ENCODE measurements around the gene AGGF1.
"Not testable (repeated sequence)": the region's sequence is repeated elsewhere in the genome, so short reads cannot be mapped to it uniquely, and the experiment has no call there.

AGGF1 gene

GRCh38 chr5:77077829-77078176 is 47.6 kb downstream of the AGGF1 start:
- Histone ChIP-seq H3K4me1 (ENCODE audit: insufficient read depth, low read length, severe bottlenecking) (peaks cover 12% of the 10 kb centered on the region), H3K27ac (ENCODE audit: low read depth, low read length, poor library complexity, severe bottlenecking) (no peak overlapping the region), H3K9me2 (ENCODE audit: low read depth, low read length) (no peaks in the 10 kb centered on the region), H3K4me2 (ENCODE audit: low read length) (peak overlapping the region; percentile 67), H3K4me3 (ENCODE audit: low read depth, low read length, poor library complexity, severe bottlenecking) (peak overlapping the region; percentile 54), H3F3A (ENCODE audit: insufficient read depth, low read length) (no peaks in the 10 kb centered on the region), H3K9ac (ENCODE audit: low read length) (peak overlapping the region; percentile 48; the same call in 1 of the 2 replicates), H3K36me3 (ENCODE audit: insufficient read depth, low read length) (no peaks in the 10 kb centered on the region; the same call in 1 of the 2 replicates), H3K9me3 (ENCODE audit: low read length) (no peaks in the 10 kb centered on the region), H3K79me2 (ENCODE audit: insufficient read depth, low read length) (no peaks in the 10 kb centered on the region), H2AFZ (ENCODE audit: low read length) (no peak overlapping the region), H3K27me3 (ENCODE audit: insufficient read depth, low read length) (no peaks in the 10 kb centered on the region), H4K20me1 (ENCODE audit: insufficient read depth, low read length) (no peaks in the 10 kb centered on the region)
- TF ChIP-seq EZH2 (IDR thresholded peaks at IDR 0.05; ENCODE audit: borderline replicate concordance, low read length) (no peak), CTCF (IDR thresholded peaks at IDR 0.05; ENCODE audit: low read length) (no peak)

- not testable (repeated sequence) for H3K27me3 ChIP-seq (ENCODE audit: insufficient read depth, low read length); H3K27ac ChIP-seq (ENCODE audit: low read depth, low read length, poor library complexity, severe bottlenecking); H3K4me2 ChIP-seq (ENCODE audit: low read length); H2AFZ ChIP-seq (ENCODE audit: low read length); H3K36me3 ChIP-seq (ENCODE audit: insufficient read depth, low read length); H3K9me3 ChIP-seq (ENCODE audit: low read length); H3F3A ChIP-seq (ENCODE audit: insufficient read depth, low read length); H3K9me2 ChIP-seq (ENCODE audit: low read depth, low read length); H3K4me3 ChIP-seq (ENCODE audit: low read depth, low read length, poor library complexity, severe bottlenecking); H4K20me1 ChIP-seq (ENCODE audit: insufficient read depth, low read length); H3K9ac ChIP-seq (ENCODE audit: low read length); H3K79me2 ChIP-seq (ENCODE audit: insufficient read depth, low read length)
- peaks cover 17% of the 10 kb centered on the region for H3K4me1 ChIP-seq (ENCODE audit: insufficient read depth, low read length, severe bottlenecking)
Measured at GRCh38 chr5:77080479-77080878, 50.3 kb downstream of the AGGF1 start.

- Histone ChIP-seq H3K9ac (ENCODE audit: low read length) (no peak overlapping the region), H3F3A (ENCODE audit: insufficient read depth, low read length) (no peaks in the 10 kb centered on the region), H2AFZ (ENCODE audit: low read length) (no peak overlapping the region), H3K27me3 (ENCODE audit: insufficient read depth, low read length) (no peaks in the 10 kb centered on the region), H3K27ac (ENCODE audit: low read depth, low read length, poor library complexity, severe bottlenecking) (no peak overlapping the region), H3K4me2 (ENCODE audit: low read length) (no peak overlapping the region), H4K20me1 (ENCODE audit: insufficient read depth, low read length) (no peaks in the 10 kb centered on the region), H3K9me3 (ENCODE audit: low read length) (no peaks in the 10 kb centered on the region), H3K9me2 (ENCODE audit: low read depth, low read length) (no peaks in the 10 kb centered on the region), H3K36me3 (ENCODE audit: insufficient read depth, low read length) (peaks cover 6% of the 10 kb centered on the region; the same call in 1 of the 2 replicates), H3K4me1 (ENCODE audit: insufficient read depth, low read length, severe bottlenecking) (peaks cover 21% of the 10 kb centered on the region), H3K4me3 (ENCODE audit: low read depth, low read length, poor library complexity, severe bottlenecking) (no peak overlapping the region), H3K79me2 (ENCODE audit: insufficient read depth, low read length) (no peaks in the 10 kb centered on the region)
- TF ChIP-seq CTCF (IDR thresholded peaks at IDR 0.05; ENCODE audit: low read length) = no peak
- TF ChIP-seq EZH2 (IDR thresholded peaks at IDR 0.05; ENCODE audit: borderline replicate concordance, low read length) = no peak
Measured at GRCh38 chr5:77080905-77081304, 50.7 kb downstream of the AGGF1 start.

GRCh38 chr5:77082280-77082679 is 52.1 kb downstream of the AGGF1 start:
- Histone ChIP-seq H3K4me2 (ENCODE audit: low read length) (no peak overlapping the region), H3K36me3 (ENCODE audit: insufficient read depth, low read length) (peaks cover 6% of the 10 kb centered on the region; the same call in 1 of the 2 replicates)

More at GRCh38 chr5:77082280-77082679, 52.1 kb downstream of the AGGF1 start:
- H3K4me1 ChIP-seq (ENCODE audit: insufficient read depth, low read length, severe bottlenecking) = peaks cover 25% of the 10 kb centered on the region
- no peaks in the 10 kb centered on the region for H3F3A ChIP-seq (ENCODE audit: insufficient read depth, low read length)
- no peak overlapping the region for H3K4me3 ChIP-seq (ENCODE audit: low read depth, low read length, poor library complexity, severe bottlenecking)
- H4K20me1 ChIP-seq (ENCODE audit: insufficient read depth, low read length) = no peaks in the 10 kb centered on the region
- no peak overlapping the region for H2AFZ ChIP-seq (ENCODE audit: low read length)
- no peak overlapping the region for H3K9ac ChIP-seq (ENCODE audit: low read length)
- no peaks in the 10 kb centered on the region for H3K9me2 ChIP-seq (ENCODE audit: low read depth, low read length)
- H3K27ac ChIP-seq (ENCODE audit: low read depth, low read length, poor library complexity, severe bottlenecking) = no peak overlapping the region
- H3K9me3 ChIP-seq (ENCODE audit: low read length) = no peaks in the 10 kb centered on the region
- TF ChIP-seq CTCF (IDR thresholded peaks at IDR 0.05; ENCODE audit: low read length) (no peak), EZH2 (IDR thresholded peaks at IDR 0.05; ENCODE audit: borderline replicate concordance, low read length) (no peak)
- no peaks in the 10 kb centered on the region for H3K27me3 ChIP-seq (ENCODE audit: insufficient read depth, low read length)
- no peaks in the 10 kb centered on the region for H3K79me2 ChIP-seq (ENCODE audit: insufficient read depth, low read length)

All from OCI-LY1 (cell line).